ENCODE measurements around the gene RBM12. TPM values are rescaled to one million over a fixed set of nuclear protein-coding genes. Genes with fewer than 3 reads are reported as not detected.

RBM12 gene
- total and polyA plus RNA-seq, 2 experiments from 2014 or later, result 29.1 to 43.3 TPM

- H3K4me1 ChIP-seq (ENCODE audit: low read depth), result no peaks in the 10 kb centered on the region
- H3K36me3 ChIP-seq, result no peaks in the 10 kb centered on the region
- no peak overlapping the region for H3K4me3 ChIP-seq
- H3K27ac ChIP-seq, result no peak overlapping the region
- TF ChIP-seq CTCF (IDR thresholded peaks at IDR 0.05; ENCODE audit: low read depth, low read length), result no peak
- H3K9me3 ChIP-seq (ENCODE audit: low read depth), result no peaks in the 10 kb centered on the region
- no peak for DNase-seq (ENCODE audit: low read depth in 1 of 2, low spot score in 1 of 2)
- H3K27me3 ChIP-seq, result peaks cover 41% of the 10 kb centered on the region
These were observed 61.7 kb downstream of the RBM12 start for GRCh38 chr20:35602851-35603495.

GRCh38 chr20:35601990-35602389, 62.7 kb downstream of the RBM12 start:
- no peak for TF ChIP-seq CTCF (IDR thresholded peaks at IDR 0.05; ENCODE audit: low read depth, low read length)
- Histone ChIP-seq H3K4me3 (peak overlapping the region; percentile 26), H3K27me3 (peaks cover 41% of the 10 kb centered on the region), H3K9me3 (ENCODE audit: low read depth) (no peaks in the 10 kb centered on the region), H3K4me1 (ENCODE audit: low read depth) (no peaks in the 10 kb centered on the region), H3K27ac (no peak overlapping the region), H3K36me3 (no peaks in the 10 kb centered on the region)
- DNase-seq (ENCODE audit: low read depth in 1 of 2, low spot score in 1 of 2), result no peak

GRCh38 chr20:35600993-35601973, 63.4 kb downstream of the RBM12 start:
- H3K27me3 ChIP-seq, result peaks cover 41% of the 10 kb centered on the region
- H3K9me3 ChIP-seq (ENCODE audit: low read depth), result no peaks in the 10 kb centered on the region
- no peaks in the 10 kb centered on the region for H3K4me1 ChIP-seq (ENCODE audit: low read depth)
- DNase-seq (ENCODE audit: low read depth in 1 of 2, low spot score in 1 of 2), result peak; percentile 83 to 86
- peak; percentile 47 for TF ChIP-seq CTCF (IDR thresholded peaks at IDR 0.05; ENCODE audit: low read depth, low read length)
- H3K27ac ChIP-seq, result no peak overlapping the region
- no peaks in the 10 kb centered on the region for H3K36me3 ChIP-seq
- H3K4me3 ChIP-seq, result peak overlapping the region; percentile 26

- peaks cover 41% of the 10 kb centered on the region for H3K27me3 ChIP-seq
- H3K4me1 ChIP-seq (ENCODE audit: low read depth), result no peaks in the 10 kb centered on the region
- no peak for TF ChIP-seq CTCF (IDR thresholded peaks at IDR 0.05; ENCODE audit: low read depth, low read length)
- no peak for DNase-seq (ENCODE audit: low read depth in 1 of 2, low spot score in 1 of 2)
- no peaks in the 10 kb centered on the region for H3K36me3 ChIP-seq
- no peaks in the 10 kb centered on the region for H3K9me3 ChIP-seq (ENCODE audit: low read depth)
- no peak overlapping the region for H3K27ac ChIP-seq
- peak overlapping the region; percentile 26 for H3K4me3 ChIP-seq
These were observed 64.3 kb downstream of the RBM12 start for GRCh38 chr20:35600176-35600992.

- no peak overlapping the region for H3K27ac ChIP-seq
- no peaks in the 10 kb centered on the region for H3K4me1 ChIP-seq (ENCODE audit: low read depth)
- DNase-seq (ENCODE audit: low read depth in 1 of 2, low spot score in 1 of 2), result no peak
- H3K9me3 ChIP-seq (ENCODE audit: low read depth), result no peaks in the 10 kb centered on the region
- peaks cover 41% of the 10 kb centered on the region for H3K27me3 ChIP-seq
- no peaks in the 10 kb centered on the region for H3K36me3 ChIP-seq
- no peak overlapping the region for H3K4me3 ChIP-seq
- no peak for TF ChIP-seq CTCF (IDR thresholded peaks at IDR 0.05; ENCODE audit: low read depth, low read length)
These were observed 65.0 kb downstream of the RBM12 start for GRCh38 chr20:35599776-35600120.

Data from cardiac muscle cell (in vitro differentiated cells and primary cell).